A549 (cell line): ENCODE results near the gene ALOX15B.

Experiments
- CTCF ChIP-seq: fragments of >200 bp; sonication (Bioruptor Twin); formaldehyde crosslinking; IDR thresholded peaks from 3 replicates; pipeline ENCODE4 v1.5.1; 2016
- HMGXB4 ChIP-seq: fragments of 250-450 bp; sonication (Bioruptor Pico); IDR thresholded peaks from 2 replicates; pipeline ENCODE4 v1.5.0; 2021; ENCODE audit warnings: mild to moderate bottlenecking, moderate library complexity, borderline replicate concordance
- PHF8 ChIP-seq: fragments of 200-600 bp; sonication (generic); IDR thresholded peaks from 2 replicates; pipeline ENCODE4 v1.6.1; 2016; ENCODE audit warnings: low read depth, mild to moderate bottlenecking, antibody characterized with exemption, moderate library complexity, borderline replicate concordance
- POLR2A ChIP-seq: IDR thresholded peaks from 2 replicates; pipeline ENCODE4 v1.6.1; 2012; ENCODE audit warnings: mild to moderate bottlenecking, low read length
- RAD21 ChIP-seq, 2 experiments: fragments of >200 bp in 1 of 2; sonication (Bioruptor Twin) in 1 of 2; formaldehyde crosslinking in 1 of 2; IDR thresholded peaks in 1 of 2; conservative IDR thresholded peaks in 1 of 2; 2 replicates in 1 of 2; 3 replicates in 1 of 2; pipeline ENCODE4 v1.6.1; 2012 to 2018; ENCODE audit warnings: inconsistent platforms in 1 of 2
- REST ChIP-seq: fragments of 200-600 bp; sonication (generic); IDR thresholded peaks from 2 replicates; pipeline ENCODE4 v1.6.1; 2016; ENCODE audit warnings: antibody characterized with exemption, mild to moderate bottlenecking, moderate library complexity
- USF2 ChIP-seq: fragments of 450-650 bp; IDR thresholded peaks from 2 replicates; pipeline ENCODE4 v1.6.1; 2014; ENCODE audit warnings: antibody characterized with exemption
- ZSCAN20 ChIP-seq: fragments of 250-450 bp; sonication (Bioruptor Pico); IDR thresholded peaks from 2 replicates; pipeline ENCODE4 v1.8.0; 2022; ENCODE audit warnings: mild to moderate bottlenecking, moderate library complexity

GRCh38 chr17:8060274-8060673, 21.4 kb downstream of the ALOX15B start:
- TF ChIP-seq POLR2A = no peak
- TF ChIP-seq CTCF = peak; percentile 92
- TF ChIP-seq ZSCAN20 (CRISPR knock-in tag) = no peak
- TF ChIP-seq REST = peak; percentile 59
- TF ChIP-seq RAD21 (conservative IDR thresholded peaks at IDR 0.05 in 1 of 2, IDR thresholded peaks at IDR 0.05 in 1 of 2) = peak; percentile 89
- TF ChIP-seq USF2 = no peak
- TF ChIP-seq HMGXB4 = no peak
- TF ChIP-seq PHF8 = no peak
